ENCODE results near the gene NAB1.

GRCh38 chr2:190714958-190715357 is 66.1 kb downstream of the NAB1 start:
- TF ChIP-seq ZBTB33 (IDR thresholded peaks at IDR 0.05) (no peak), CTCF (IDR thresholded peaks at IDR 0.05; ENCODE audit: low read depth, low read length, missing input control) (no peak), REST (IDR thresholded peaks at IDR 0.05) (no peak), HNF4G (IDR thresholded peaks at IDR 0.05) (no peak), MAX (IDR thresholded peaks at IDR 0.05) (no peak), TAF1 (conservative IDR thresholded peaks at IDR 0.05) (no peak), ATF3 (IDR thresholded peaks at IDR 0.05) (no peak), YY1 (IDR thresholded peaks at IDR 0.05) (no peak), RXRA (IDR thresholded peaks at IDR 0.05) (no peak), JUND (IDR thresholded peaks at IDR 0.05) (no peak)

Data from liver (tissue), 3 donors.